ENCODE results near the gene KIF26A.

KIF26A gene

DNA sequence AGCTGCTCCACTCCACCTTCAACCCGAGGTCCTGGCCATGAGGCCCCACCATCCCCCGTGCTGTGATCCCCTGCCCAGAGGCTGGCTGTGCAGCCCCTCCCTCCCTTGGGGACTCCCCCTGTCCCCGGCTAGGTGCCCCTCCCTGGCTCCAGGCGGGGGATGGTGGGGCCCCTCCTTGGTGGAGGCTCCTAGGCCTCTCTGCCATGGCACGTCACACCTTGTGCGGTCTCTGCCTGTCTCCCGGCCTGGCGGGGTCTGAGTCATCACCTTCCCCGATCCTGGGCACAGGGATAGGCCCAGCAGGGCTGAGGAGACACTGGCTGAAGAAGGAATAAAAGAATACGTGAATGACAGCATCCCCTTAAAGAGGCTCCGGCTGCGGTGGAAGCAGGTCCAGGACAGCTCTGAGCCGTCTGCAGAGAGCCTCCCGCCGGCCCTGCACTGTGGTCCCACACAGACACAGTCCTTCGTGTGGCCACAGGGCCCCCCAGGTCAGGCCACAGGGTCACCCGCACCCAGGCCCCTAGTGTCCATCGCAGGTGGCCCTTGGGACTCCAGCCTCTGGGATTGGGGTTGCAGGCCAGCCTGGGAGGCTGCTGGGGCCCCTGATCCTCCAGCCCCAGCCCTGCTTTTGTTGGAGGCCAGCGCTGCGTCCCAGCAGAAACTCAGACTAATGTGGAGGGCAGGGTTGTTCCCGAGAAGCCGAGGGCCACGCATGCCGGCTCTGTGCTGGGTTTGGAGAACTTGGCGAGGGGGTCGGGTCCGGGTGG, 43.6 kb downstream of the KIF26A start:
- no peak for DNase-seq

GRCh38 chr14:104182857-104183425, 44.6 kb downstream of the KIF26A start:
- no peak for DNase-seq

DNA sequence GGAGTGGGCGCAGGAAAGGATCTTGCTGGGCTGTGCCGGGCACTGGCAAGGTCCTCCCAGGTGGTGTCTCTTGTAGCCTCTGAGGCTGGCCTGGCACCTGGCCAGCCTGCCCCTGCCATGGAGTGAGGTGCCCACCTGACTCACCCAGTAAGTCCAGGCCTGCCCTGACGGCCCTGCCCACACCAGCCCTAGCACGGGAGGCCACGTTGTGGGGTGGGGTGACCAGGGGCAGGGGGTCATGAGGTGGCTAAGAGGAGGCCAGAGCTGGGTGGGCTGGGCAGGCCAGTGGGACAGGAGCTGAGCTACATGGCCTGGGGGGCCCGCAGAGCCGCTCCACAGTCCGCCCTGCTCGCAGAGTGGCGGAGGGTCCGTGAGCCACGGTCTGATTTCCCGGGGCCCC, 45.4 kb downstream of the KIF26A start:
- DNase-seq: no peak

DNA sequence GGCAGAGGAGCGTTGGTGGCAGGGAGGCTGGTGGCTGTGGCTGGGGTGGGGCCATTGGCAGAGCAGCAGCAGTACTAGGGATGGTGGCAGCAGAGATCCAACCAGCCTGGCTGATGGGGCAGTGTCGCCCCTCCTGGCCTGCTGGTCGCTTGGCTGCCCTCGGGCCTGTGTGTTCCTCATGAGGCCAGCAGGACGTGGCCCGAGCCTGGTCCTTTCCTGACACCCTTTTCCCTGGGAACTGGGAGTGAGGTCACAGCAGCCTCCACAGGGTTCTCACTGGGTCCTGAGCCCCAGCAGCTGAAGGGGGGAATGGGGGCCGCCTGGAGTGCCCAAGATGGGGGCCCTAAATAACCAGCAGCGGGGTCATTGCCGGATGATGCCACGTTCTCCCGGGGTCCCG, 46.1 kb downstream of the KIF26A start:
- DNase-seq: no peak

DNA sequence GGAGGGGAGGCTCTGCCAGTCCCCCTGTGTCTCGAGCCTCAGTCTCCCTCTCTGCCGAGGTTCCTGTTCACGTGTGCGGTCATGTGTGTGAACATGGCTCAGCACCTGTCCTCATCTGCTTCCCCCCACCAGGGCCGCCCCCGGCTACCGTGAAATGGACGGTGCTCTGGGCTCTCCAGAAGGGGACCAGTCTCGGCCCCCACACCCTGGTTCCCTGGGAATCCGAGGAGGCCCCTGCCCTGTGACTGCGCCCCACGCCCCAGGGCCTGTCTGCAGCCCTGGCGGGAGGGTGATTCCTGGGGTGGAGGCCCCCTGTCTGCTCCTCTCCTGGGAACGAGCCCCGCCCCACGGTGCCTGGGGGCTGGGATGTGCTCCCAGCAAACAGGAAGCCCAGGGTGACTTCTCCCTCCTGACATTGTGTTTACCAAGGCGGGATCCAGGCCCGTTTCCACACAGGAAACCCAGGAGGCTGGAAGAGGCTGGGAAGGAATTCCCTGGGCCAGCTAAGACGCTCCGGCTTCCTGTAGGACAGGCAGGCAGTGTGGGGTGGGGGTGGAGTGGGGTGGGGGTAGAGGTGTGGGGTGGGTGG, 46.6 kb downstream of the KIF26A start:
- DNase-seq: no peak

DNA sequence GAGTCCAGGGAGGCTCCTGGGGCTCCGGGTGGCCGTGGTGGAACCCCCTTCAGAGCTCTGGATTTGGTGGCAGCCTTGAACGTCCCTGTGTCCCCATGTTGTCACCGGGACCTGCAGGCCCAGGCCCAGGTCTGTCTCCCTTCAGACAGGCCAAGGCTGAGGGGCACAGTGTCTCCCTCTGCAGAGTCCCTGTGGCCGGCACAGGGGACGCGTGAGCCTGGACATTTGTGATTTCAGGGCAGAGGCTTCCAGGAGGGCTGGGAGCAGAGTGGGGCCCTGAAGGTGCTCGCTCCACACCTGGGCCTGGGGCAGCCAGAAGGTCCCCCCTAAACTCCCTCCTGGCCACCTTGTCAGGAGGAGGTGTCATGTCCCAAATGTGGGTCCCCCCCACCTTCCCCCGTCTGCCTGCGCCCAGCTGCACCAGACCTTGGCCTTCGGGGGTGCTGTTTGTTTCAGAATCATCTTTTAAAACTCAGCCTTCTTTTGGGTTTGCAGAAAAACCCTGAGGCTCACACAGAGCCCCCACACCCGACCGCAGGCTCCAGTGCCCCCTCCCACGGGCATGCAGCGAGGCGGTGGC, 47.6 kb downstream of the KIF26A start:
- no peak for DNase-seq

DNA sequence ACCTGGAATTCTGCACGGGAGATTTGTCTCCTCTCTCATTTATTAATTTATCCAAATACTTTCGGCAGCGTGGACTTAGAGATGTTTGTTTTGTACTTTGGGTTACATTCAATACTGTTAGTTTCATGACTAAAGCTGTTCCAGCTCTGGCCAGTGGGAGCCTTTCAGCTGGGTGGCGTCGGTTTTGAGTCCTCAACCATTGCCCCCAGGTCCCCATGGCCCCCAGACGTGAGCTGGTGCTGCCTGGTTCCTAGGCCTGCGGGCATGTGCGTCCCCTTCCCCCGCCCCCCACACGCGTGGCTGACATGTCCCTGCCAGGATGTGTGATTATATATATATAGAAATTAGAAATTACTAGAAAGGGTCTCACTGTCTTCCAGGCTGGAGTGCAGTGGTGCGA, 48.2 kb downstream of the KIF26A start:
- no peak for DNase-seq

- no peak for DNase-seq
Measured at GRCh38 chr14:104187121-104187889, 48.9 kb downstream of the KIF26A start.

DNA sequence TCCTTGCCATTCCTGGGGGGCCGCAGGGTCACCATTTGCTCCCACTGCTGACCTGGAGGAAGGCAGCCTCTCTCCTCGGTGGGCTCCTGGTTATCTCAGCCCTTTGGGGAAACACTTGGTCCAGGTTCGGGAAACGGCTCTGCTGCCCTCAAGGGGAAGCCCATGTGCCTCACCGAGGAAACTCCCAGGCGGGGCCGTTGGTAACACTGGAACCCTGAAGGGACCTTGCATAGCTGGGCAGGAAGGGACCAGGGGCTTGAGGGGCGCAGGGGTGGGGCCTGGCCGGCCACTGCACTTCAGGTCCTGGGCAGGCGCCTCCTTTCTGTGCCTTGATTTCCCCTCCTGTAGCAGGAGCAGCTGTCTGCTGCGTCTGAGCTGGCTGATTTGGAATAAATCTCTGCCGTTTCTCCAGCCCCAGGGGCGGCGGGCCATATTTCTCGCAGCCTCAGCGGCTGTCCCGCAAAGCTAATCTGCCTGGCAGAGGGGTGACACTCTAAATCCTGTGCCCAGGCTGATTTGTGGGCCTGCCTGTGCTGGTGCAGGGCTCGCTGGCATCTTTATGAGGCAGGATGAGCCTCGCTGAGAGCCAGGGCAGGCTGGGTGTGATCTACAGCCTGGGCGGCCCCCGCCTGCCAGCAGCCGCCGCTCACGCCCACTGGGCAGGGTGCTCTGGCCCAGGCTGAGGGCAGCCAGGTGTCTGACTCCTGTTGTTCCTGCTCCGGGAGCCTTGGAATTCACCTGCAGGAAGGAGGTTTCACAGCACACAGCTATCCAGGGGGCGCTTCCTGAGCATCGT, 49.7 kb downstream of the KIF26A start:
- DNase-seq: no peak

DNA sequence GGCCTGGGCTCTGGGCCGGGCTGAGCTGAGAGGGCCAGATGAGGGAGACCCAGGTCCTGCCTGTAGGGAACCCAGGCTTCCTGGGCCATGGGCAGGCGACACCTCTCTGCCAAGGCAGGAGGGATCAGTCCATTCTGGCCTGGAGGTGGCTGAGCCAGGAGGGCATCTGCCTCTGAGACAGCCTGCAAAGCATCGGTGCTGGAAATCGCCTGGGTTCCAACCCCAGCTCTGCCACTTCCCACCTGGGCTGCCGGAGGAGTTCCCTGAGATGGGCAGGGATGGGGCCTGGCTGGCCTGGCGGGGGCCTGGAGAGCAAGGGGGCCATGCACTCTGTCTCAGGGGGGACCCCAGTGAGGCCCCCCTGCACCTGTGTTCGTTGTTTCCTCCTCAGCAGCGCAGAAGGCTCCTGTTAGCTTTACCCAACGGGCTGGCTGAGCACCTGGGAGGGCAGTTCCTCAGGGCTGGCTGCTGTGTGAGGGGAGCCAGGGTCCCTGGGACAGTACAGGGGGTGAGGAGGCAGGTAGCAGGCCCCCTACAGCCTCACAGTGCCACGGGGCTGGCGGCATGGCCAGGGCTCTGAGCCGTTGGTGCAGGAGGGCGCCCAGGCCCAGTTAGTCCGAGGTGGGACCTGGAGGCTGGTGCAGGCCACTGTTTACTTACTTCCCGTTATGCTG, 50.5 kb downstream of the KIF26A start:
- no peak for DNase-seq

DNA sequence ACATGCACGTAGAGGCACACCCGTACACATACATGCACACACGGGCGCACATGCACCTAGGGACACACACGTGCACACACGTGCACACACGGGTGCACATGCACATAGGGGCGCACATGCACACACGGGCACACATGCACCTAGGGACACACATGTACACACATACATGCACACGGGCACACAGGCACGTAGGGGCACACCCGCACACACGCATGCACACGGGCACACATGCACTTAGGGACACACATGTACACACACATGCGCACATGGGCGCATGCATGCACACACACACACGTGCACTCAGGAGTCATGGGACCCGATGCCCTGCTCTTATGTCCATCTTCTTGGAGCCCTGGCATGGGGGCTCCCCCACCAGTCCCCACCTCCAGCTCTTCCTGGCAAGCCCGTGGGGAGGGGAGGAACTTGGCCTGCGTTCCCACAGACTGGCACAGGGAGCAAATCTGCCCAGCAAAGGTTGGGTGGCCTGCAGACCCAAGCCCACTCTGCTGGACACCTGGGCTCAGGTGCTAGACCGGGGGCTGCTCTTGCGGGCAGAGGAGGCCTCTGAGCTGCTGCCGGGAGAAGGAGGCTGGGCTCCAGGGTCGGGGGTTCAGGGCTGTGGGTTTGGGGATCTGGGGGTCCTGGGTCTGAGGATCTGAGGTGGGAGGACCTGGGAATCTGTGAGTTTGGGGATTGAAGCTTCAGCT, 51.4 kb downstream of the KIF26A start:
- DNase-seq: no peak

GRCh38 chr14:104190396-104191000, 52.1 kb downstream of the KIF26A start:
- DNase-seq: no peak

GRCh38 chr14:104191409-104191997, 53.1 kb downstream of the KIF26A start:
- DNase-seq: no peak

DNA sequence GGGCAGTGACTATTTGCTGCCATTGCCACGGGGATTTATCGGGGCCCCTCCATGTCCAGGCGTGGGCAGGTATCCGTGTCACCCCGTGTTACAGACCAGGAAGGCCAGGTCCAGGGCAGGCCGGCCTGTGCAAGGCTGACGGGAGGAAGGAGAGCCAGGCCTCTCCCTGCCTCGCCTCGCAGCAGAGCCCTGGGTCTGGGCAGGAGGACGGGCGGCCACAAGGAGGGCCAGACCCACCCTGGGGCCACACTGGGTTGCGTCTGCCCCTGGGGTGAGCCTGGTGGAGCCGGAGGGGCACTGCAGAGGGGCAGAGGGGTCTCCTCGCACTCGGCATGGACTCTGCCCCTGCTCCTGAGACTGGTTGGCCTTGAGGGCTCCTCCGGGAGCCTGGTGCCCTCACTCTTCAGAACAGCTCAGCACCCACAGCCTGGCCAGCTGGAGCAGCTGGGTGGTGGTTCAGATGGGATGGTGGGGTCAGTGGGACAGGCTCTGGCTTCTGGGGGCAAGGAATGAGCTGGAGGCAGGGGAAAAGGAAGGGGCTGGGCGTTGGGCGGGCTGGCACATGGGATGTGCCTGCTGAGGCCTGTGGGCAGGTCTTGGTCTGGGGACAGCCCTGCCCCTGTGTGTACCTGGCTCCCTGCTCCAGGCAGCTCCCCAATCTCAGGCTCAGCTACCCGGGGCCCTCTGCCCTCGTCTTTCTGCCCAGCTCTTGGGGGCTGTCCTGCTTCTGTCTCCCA, 53.9 kb downstream of the KIF26A start:
- no peak for DNase-seq

DNA sequence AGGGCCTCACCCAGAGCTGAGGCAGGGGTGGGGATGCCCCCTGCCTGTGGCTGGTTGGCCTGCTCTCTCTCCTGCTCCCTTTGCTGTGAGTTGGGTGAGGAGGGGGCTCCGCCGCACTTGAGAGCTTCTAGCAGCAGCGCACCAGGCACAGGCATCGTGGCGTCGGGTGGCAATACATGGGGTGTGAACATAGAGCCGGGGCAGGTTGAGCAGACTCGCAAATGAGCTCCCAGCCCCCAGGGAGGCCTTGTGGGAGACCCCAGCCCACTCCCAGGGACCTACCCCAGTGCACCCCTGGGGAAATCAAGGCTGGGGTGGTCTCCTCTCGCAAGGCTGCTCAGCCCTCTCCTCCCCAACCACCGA, 54.5 kb downstream of the KIF26A start:
- no peak for DNase-seq

DNA sequence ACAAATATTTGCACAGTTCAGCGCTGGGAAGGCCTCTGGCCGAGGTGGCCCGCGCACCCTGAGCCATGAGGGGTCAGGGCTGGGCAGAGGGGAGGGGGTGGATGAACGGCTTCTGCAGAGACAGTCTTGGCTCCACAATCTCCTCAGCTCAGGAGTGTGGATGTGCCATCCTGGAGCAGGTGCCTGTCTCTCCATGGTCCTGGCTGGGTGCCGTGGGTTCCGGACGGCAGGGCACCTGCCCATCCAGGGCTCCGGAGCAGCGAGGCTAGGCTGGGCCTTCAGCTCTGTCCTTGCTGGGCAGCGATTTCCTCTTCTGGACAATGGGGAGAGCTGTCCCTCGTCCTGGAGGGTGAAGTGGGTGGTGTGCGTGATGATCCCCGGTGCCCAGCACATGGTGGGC, 55.6 kb downstream of the KIF26A start:
- no peak for DNase-seq

GRCh38 chr14:104194716-104195115, 56.3 kb downstream of the KIF26A start:
- no peak for DNase-seq

GRCh38 chr14:104195361-104195760, 57.0 kb downstream of the KIF26A start:
- DNase-seq: no peak

DNA sequence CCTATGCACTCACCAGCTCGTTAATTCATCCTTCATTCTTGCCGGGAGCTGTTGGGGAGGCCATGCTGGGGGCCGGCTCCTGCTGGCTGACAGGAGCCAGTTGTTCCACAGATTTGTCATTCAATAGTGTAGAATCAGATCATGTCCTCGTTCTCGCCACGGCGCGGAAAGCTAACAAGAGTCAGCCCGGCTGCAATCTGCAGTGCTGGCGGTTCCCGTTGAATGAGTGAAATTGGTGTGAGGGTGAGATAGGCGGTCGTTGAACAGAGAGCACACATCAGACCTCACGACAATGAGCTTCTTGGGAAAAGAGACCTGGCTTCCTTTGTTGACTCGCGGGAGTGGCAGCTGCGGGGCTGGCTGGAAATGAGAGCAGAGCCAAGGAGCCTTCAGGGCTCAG, 57.5 kb downstream of the KIF26A start:
- no peak for DNase-seq

Measured in activated CD8-positive, alpha-beta memory T cell treated with anti-CD3 and anti-CD28 coated beads for 24 hours (primary cell).